NCI-H345 treated with DMSO at 0.1 percent for 48 hours (cell line): ENCODE measurements around the gene OR5W2.
"Not testable (repeated sequence)": the region's sequence is repeated elsewhere in the genome, so short reads cannot be mapped to it uniquely, and the experiment has no call there.

Experiments used
- DNase-seq: peaks from one replicate; lab custom pipeline; 2025; ENCODE audit not compliant: unreplicated experiment; lab: John Stamatoyannopoulos, UW

The OR5W2 gene

DNA sequence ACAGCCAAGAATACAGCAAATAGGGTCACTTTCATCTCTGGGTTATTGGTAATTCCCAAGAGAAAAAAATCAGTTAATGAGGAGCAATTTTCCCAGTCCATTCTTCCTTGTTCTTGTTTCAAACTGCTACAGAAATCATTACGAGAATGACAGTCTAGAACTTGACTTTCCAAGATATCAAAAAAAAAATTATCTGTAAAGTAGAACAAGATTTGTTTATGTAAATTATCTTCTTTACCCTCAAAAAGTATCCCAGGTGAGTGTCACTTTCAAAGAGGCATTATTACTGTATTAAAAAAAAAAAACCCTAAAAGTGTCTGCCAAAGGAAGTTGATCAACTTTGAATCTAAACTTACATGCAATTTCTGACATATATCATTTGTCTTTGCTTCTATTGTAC, at the start of gene OR5W2:
Gene OR5W2, minus strand, starts transcription at position 101 of the 400 bp plus-strand sequence. Its CDS starts 0 bp downstream, at position 101.
- DNase-seq = no peak

DNA sequence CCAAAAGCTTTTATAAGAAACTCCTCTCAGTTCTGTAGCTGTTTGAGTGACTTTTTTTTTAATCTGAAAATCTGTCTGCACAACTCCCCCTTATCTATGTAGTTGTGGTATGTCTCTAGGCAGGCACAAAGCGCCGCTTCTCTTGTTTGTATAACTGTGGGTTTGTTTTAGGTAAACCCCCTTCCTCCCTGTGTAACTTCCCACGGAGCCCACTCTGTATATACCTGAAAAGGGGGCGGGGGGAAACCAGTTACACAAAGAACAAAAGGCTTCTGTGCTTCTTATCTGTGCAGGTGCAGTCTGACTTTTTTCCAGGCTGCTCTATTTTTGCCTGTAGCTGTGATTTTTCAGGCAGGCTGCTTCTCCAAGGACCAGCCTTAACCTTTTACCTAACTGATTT, 42.1 kb upstream of the OR5W2 start:
- DNase-seq = no peak

DNA sequence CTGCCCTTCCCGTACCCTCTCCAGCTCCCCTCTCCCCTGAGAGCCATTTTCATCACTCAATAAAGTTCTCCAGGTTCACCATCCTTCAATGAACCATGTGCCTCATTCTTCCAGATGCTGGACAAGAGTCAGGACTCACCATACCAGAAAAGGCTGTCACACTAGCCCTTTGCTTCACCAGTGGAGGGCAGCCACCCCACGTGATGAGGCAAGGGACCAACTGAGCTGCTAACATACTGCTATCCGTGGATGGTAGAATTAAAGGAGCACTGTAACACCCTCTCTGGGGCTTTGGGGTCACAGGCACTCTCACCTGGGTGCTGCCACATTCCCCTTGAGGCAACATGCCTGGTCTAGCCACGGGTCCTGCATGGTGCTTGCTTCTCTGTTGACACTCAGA, 34.9 kb upstream of the OR5W2 start:
- DNase-seq = no peak

DNA sequence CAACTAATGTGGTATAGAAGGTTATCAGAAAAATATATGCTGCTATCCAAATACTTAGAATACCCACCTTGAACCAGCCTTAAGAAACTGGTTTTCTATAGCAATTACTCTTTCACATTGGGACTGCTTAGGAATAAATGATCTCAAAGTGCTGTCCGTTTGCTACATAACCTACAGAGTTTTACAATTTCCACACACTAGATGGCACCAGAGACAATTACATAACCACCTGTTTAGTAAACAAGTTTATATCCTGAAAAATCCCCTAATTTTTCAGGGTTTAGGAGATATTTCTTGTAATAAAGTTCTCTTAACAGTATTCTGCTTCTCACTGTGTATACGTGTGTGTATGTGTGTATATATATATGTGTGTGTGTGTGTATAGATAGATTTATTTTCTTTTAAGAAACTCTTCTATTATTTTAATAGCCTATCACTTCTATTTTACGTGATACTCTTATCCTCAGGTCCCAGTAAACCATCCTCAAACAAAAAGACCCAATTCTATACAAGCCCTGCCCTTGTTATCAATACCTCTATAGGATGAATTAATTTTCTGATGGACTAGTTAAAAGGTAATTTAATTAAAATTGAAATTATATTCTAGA, 28.5 kb upstream of the OR5W2 start:
- peak; percentile 16 for DNase-seq

DNA sequence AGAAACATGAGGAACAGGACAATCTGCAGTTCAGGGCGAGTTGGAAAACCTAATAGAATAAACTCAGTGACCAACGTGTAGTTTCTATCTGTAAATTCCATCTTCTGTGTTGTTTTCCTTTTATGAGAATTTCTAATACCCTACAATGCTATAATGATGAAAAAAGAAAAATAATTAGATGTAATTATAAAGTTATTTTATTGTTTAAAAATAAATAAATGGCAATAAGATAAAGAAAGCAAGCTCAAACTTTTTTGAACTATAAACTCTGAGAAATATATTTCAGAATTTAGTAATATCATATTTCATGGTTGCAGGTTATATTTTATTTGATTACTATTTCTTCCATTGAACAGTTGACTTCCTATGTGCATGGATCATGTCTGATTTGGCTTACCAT, 21.9 kb upstream of the OR5W2 start, which contains the start of gene OR5I1:
Gene OR5I1, minus strand, starts transcription at position 101 of the 400 bp plus-strand sequence. Its CDS starts 0 bp downstream, at position 101.
- no peak for DNase-seq

DNA sequence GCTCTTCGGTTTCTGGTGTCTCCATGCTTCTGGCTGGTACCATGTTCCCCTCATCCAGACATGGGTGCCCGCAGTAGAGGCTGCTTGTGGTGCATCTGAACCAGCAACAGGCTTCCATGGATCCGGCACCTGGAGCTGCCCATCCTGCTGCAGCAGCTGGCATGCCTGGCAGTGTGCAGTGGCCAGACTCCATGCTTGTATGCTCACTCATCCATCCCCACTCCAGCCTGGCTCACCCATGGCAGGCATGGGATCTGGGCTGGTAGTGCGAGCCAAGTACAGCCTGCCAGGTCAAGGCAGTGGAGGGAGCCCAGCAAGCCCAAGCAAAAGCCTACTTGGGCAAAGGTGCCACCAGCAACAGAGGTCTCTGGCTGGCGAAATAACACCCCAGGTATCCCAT, 6.2 kb upstream of the OR5W2 start:
- DNase-seq = no peak

DNA sequence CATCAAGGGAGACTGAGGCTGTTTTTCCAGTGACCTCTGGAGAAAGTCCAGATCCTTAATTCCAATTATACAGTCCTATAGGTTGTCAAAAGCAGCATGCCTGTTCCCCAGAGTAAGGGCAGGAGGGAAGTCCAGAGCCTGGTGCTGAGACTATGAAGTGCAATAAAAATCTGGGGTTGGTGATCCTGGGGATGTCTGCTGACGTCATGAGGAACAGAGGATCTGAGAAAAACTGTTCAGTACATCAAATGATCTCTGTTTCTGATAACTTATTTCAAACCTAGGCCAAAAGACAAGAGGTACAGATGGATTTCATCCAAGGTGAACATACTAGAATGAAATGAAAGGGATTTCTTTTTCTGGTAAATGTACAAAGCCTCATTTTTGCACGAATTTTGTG, 12.1 kb downstream of the OR5W2 start:
- DNase-seq = no peak

DNA sequence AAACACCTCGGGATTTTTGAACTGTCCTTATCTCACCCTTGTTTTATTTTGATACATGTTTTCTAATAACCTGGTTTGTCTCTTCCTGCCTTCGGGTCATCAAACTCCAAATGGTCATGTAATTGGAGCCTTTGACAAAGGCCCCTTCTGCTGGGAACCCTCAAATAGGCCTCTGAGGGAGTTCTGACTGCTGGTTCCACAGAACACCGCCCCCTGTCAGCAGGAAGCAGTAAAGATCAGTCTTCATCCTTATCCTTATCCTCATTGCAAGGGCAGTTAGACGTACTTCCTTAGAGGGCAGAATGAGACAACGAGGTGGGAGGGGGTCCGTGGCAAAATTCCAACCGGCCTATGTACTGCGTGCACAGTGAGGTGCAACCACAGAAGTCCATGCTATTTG, 19.2 kb downstream of the OR5W2 start:
- no peak for DNase-seq

DNA sequence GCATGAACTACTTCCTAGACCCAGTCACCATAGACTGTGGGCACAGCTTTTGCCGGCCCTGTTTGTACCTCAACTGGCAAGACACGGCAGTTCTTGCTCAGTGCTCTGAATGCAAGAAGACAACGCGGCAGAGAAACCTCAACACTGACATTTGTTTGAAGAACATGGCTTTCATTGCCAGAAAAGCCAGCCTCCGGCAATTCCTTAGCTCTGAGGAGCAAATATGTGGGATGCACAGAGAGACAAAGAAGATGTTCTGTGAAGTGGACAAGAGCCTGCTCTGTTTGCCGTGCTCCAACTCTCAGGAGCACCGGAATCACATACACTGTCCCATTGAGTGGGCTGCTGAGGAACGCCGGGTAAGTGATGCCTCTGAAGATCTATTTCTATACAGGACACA, 28.9 kb downstream of the OR5W2 start:
- not testable (repeated sequence) for DNase-seq

DNA sequence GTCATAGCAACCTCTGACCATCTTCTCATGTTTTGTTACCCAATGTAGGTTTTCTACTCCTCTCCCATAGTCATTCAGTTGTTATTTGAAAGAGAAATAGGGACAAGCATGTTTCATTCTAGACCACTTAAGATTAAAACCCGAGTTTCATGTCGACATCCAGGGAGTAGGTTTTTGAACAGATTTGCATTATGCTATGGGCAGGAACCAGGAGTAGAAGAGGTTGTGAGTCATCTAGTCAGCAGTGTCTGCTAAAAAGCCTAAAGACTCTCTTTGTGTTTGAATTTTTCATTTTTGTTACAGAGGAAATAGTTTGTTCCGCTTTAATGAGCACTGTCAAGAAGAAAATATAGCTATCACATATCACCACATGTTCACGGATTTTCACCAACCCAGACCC, 29.4 kb downstream of the OR5W2 start:
- not testable (repeated sequence) for DNase-seq

DNA sequence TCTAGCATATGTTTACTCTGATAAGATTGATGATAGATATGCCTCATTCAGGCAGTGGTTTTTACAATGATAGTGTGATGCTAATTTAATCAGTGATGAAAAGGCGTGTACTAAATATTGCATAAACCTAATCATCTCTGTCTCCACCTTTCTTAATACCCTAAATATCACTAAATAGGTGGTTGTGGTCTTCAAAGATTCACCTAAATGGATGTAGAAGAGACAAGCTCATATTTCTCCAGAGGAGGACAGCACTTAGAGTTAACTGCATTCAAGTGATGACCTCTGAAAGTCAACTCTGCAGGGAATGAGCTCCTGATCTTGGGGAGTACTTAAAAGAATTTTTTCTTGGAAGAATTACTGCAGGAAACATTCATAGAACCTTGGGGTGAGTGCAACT, 31.4 kb downstream of the OR5W2 start, which contains the start of gene TRIM51:
Gene TRIM51, plus strand, starts transcription at position 301 of the 400 bp plus-strand sequence. CDS start 2,132 bp downstream, outside the sequence.
- DNase-seq = not testable (repeated sequence)

DNA sequence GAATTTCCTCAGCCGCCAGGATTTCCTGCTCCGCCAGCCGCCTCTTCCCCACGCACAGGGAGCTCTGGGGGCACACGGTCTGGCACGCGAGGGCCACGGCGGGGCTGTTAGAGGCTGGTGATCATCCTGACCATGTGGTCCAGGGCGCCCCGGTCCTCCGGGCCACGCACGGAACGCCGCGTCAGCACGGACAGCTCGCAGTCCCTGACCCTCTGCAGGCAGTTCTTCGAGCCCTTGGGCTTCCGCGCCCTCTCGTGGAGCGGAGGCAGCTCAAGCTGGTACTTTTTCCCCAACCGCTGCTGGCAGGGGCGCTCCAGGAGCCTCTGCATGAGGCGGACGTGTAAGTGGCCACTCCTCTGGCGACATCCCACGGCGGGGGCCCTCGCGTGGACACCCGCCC, 41.2 kb downstream of the OR5W2 start:
- not testable (repeated sequence) for DNase-seq

DNA sequence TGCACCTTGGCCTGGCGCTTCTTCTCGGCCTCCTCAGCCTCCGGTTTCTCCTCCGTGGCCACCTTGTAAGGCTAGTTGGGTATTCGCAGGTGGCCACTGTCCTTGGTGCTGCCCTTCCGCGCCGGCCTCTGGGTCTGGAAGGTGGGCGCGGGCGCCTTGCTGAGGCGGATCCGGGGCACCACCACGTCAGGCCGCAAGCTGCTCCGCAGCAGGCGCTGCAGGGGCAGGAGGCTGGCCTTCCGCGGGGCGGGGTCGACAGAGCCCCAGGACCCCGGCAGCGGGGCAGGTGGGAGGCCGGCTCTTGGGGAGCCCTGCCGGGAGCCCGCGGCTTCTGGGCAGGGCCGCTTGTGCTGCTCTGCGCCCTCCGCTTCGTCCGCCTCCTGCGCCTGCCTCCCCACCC, 41.7 kb downstream of the OR5W2 start:
- DNase-seq = not testable (repeated sequence)

DNA sequence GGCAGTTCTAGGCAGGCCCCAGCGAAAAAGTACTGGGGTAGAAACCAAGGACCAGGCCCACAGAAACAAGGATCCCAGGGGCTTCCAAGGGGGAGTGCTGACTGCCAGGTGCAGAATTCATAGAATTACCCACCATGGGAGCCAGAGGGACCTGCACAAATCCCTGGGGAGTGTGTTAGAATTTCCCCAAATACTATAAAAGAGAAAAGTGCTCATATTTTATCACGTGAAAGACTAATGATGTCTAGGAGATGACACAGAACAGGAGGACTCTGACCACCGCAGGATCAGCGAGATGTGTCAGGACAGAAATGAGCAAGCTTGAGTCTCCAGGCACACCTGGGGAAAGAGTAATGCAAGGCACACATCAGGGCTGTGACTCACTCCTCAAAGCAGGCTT, 47.0 kb downstream of the OR5W2 start:
- DNase-seq = not testable (repeated sequence)
